ENCODE results near the gene SAP25.
A peak's percentile ranks its signal among the peaks of the same experiment; 100 is the strongest.
"Not testable (repeated sequence)": the region's sequence is repeated elsewhere in the genome, so short reads cannot be mapped to it uniquely, and the experiment has no call there.

The SAP25 gene

GRCh38 chr7:100532165-100533022 lies 41.3 kb downstream of the SAP25 start:
- peak; percentile 58 to 83 for DNase-seq
- TF ChIP-seq POLR2A (IDR thresholded peaks at IDR 0.05; ENCODE audit: low read length): peak; percentile 5
- no peak for TF ChIP-seq GATA1 (IDR thresholded peaks at IDR 0.05; ENCODE audit: low read depth, low read length)

- not testable (repeated sequence) for DNase-seq
Measured at GRCh38 chr7:100528108-100528866, 45.4 kb downstream of the SAP25 start.

GRCh38 chr7:100523192-100523591 lies 50.5 kb downstream of the SAP25 start:
- DNase-seq: not testable (repeated sequence)

All from erythroblast (primary cell).